Measurements from ENCODE around the gene RIPPLY3. TPM values are rescaled to one million over a fixed set of nuclear protein-coding genes. Genes with fewer than 3 reads are reported as not detected.

The RIPPLY3 gene
- total and polyA plus RNA-seq, 2 experiments from 2014 or later: 2.5 to 2.8 TPM

DNA sequence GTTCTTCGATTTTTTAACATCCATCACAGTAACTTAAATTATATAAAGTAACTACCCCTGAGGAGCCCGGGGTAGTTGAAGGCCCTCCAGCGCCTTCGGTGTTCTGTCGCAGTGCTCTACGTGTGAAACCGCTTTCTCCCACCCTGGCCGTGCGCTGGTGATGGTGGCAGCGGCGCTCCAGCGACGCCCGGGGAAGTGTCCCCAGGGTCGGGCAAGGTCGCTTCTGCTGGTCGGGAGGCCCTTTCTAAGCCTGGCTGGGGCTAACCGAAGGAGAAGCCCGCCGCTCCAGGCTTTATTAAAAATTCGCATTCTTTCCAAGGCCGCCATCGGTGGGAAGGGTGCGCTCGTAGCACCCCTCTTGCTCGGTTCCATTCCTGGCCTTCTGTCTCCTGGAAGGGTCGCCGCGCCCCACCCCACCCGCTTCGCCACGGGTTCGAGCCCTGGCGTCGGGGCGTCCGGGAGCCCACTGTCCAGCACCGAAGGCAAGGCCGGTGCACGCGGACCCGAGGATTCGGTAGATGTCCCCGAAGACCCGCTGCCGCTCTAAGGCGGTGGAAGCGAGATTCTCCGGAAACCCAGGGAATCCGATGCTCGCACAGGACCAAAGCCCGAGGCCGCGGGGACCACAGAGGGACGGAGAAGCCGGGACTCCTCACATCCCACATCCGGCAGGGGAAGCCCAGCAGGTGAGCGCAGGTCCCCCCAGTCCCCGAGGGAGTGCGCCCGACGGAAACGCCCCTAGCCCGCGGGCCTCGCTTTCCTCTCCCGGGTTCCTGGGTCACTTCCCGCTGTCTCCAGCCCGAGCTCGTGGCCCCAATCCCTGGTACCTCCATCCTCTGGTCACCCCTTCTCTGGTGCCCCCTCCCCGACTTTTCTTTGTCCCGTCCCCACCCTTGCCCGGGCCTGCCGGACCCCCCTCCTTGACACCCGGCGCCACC lies 685 bp upstream of the RIPPLY3 start:
- Mint-ChIP-seq H3K4me3 (peak overlapping the region; percentile 66), H3K9me3 (no peaks in the 10 kb centered on the region), H3K4me1 (peaks cover 12% of the 10 kb centered on the region), H3K36me3 (ENCODE audit: low read depth) (no peaks in the 10 kb centered on the region), H3K27ac (no peak overlapping the region), H3K27me3 (ENCODE audit: insufficient read depth, low read depth, poor library complexity) (peaks cover 47% of the 10 kb centered on the region)
- Histone ChIP-seq H3K4me1 (ENCODE audit: insufficient read depth) (peaks cover 14% of the 10 kb centered on the region; the same call in 1 of the 2 replicates), H3K36me3 (ENCODE audit: insufficient read depth) (no peaks in the 10 kb centered on the region), H3K4me3 (peak overlapping the region; percentile 70), H3F3A (replicated peaks; ENCODE audit: low read depth) (no peaks in the 10 kb centered on the region), H3K79me2 (replicated peaks; ENCODE audit: insufficient read depth) (no peaks in the 10 kb centered on the region), H4K20me1 (replicated peaks; ENCODE audit: insufficient read depth) (peaks cover 4% of the 10 kb centered on the region; the same call in 1 of the 2 replicates), H3K9me2 (ENCODE audit: insufficient read depth) (no peaks in the 10 kb centered on the region), H3K27me3 (ENCODE audit: insufficient read depth) (peaks cover 58% of the 10 kb centered on the region), H3K4me2 (peak overlapping the region; percentile 89), H2AFZ (peak overlapping the region; percentile 98), H3K27ac (ENCODE audit: low read depth) (no peak overlapping the region)
- TF ChIP-seq STAT1 (IDR thresholded peaks at IDR 0.05; ENCODE audit: unreplicated experiment): no peak
- no peak for TF ChIP-seq ZNF114 (CRISPR knock-in tag; IDR thresholded peaks at IDR 0.05)
- no peak for TF ChIP-seq JUNB (IDR thresholded peaks at IDR 0.05; ENCODE audit: unreplicated experiment)
- TF ChIP-seq POLR2AphosphoS5 (IDR thresholded peaks at IDR 0.05; ENCODE audit: low read depth): no peak
- ATAC-seq (peak; percentile 23), DNase-seq (ENCODE audit: low spot score) (peak; percentile 77)

- peaks cover 3% of the 10 kb centered on the region; the same call in 2 of the 3 replicates for H3K4me1 Mint-ChIP-seq
- Histone ChIP-seq H3K4me1 (ENCODE audit: insufficient read depth) (peaks cover 4% of the 10 kb centered on the region; the same call in 1 of the 2 replicates), H3K79me2 (replicated peaks; ENCODE audit: insufficient read depth) (no peaks in the 10 kb centered on the region), H3F3A (replicated peaks; ENCODE audit: low read depth) (no peaks in the 10 kb centered on the region), H2AFZ (no peak overlapping the region), H3K36me3 (ENCODE audit: insufficient read depth) (no peaks in the 10 kb centered on the region), H4K20me1 (replicated peaks; ENCODE audit: insufficient read depth) (peaks cover 4% of the 10 kb centered on the region; the same call in 1 of the 2 replicates), H3K27me3 (ENCODE audit: insufficient read depth) (peaks cover 56% of the 10 kb centered on the region), H3K4me3 (no peak overlapping the region), H3K4me2 (no peak overlapping the region), H3K27ac (ENCODE audit: low read depth) (no peak overlapping the region), H3K9me2 (ENCODE audit: insufficient read depth) (no peaks in the 10 kb centered on the region)
- TF ChIP-seq EZH2 (IDR thresholded peaks at IDR 0.05; ENCODE audit: low read depth, unreplicated experiment) (no peak), ETS1 (IDR thresholded peaks at IDR 0.05) (no peak), STAT1 (IDR thresholded peaks at IDR 0.05; ENCODE audit: unreplicated experiment) (no peak), REST (IDR thresholded peaks at IDR 0.05; ENCODE audit: unreplicated experiment) (no peak), ZNF114 (CRISPR knock-in tag; IDR thresholded peaks at IDR 0.05) (no peak), POLR2AphosphoS5 (IDR thresholded peaks at IDR 0.05; ENCODE audit: low read depth) (no peak)
- ATAC-seq (no peak), DNase-seq (ENCODE audit: low spot score) (peak; percentile 35)
- H3K9me3 Mint-ChIP-seq: no peaks in the 10 kb centered on the region; the same call in 2 of the 3 replicates
- no peak overlapping the region for H3K4me3 Mint-ChIP-seq
- no peaks in the 10 kb centered on the region for H3K36me3 Mint-ChIP-seq (ENCODE audit: low read depth)
- H3K27ac Mint-ChIP-seq: no peak overlapping the region
- peaks cover 47% of the 10 kb centered on the region for H3K27me3 Mint-ChIP-seq (ENCODE audit: insufficient read depth, low read depth, poor library complexity)
Observed at GRCh38 chr21:37008724-37009123, 2.2 kb downstream of the RIPPLY3 start.

Measured in GM23338 (cell line).